Activated CD4-positive, alpha-beta T cell treated with anti-CD3 and anti-CD28 coated beads, Interleukin-2, amount 10 ng/mL, durations not matched to agents 24 days and 14 days (primary cell): Measurements from ENCODE around the gene EPS8L3. TPM values are rescaled to one million over a fixed set of nuclear protein-coding genes. Genes with fewer than 3 reads are reported as not detected.
"Not testable (repeated sequence)": the region's sequence is repeated elsewhere in the genome, so short reads cannot be mapped to it uniquely, and the experiment has no call there.

Experiments
- DNase-seq: peaks from one replicate; pipeline ENCODE4 v3.0.0; 2022
- H3K27ac Mint-ChIP-seq: one replicate; pipeline ENCODE4 v1.8.0; 2022; ENCODE audit warnings: mild to moderate bottlenecking, mixed read lengths
- H3K27me3 Mint-ChIP-seq: one replicate; pipeline ENCODE4 v1.8.0; 2022; ENCODE audit warnings: mixed read lengths
- H3K36me3 Mint-ChIP-seq: one replicate; pipeline ENCODE4 v1.8.0; 2022; ENCODE audit warnings: low read depth, mild to moderate bottlenecking, mixed read lengths
- H3K4me1 Mint-ChIP-seq: one replicate; pipeline ENCODE4 v1.8.0; 2021; ENCODE audit warnings: mixed read lengths
- H3K4me3 Mint-ChIP-seq: one replicate; pipeline ENCODE4 v1.8.0; 2022; ENCODE audit warnings: mild to moderate bottlenecking, moderate library complexity, mixed read lengths
- H3K9me3 Mint-ChIP-seq: one replicate; pipeline ENCODE4 v1.8.0; 2021; ENCODE audit warnings: mixed read lengths
- intact Hi-C: fragments of 100-400 bp; cut with micrococcal nuclease; formaldehyde crosslinking; loops from one replicate; pipeline ENCODE4 v1.15.1; 2023
- total RNA-seq: library from RNA; stranded (reverse); gene quantifications from 2 replicates; pipeline ENCODE4 v1.2.3, GENCODE V29; 2022

The EPS8L3 gene
- total RNA-seq, 1 donor from 2014 or later: not detected

DNA sequence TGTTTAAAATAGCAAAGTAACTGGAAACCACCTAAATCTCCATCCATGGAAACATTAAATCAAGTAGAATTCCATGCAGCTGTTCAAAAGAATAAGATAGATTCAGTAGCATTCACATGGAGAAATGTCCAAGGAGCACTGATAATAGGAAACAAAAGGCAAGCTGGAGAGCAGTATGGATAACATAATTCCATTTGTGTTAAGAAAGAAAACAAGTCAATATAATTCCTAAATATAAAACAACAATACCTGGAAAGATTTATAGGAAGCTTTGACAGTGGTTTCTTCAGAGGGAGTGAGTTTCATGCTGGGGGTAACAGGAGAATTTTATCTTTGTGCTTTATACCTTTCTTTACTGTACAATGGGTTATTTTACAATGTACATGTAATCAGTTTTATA is 36.6 kb upstream of the EPS8L3 start:
- no peak for DNase-seq
- Mint-ChIP-seq H3K4me3 (no peak overlapping the region), H3K9me3 (no peaks in the 10 kb centered on the region), H3K36me3 (no peaks in the 10 kb centered on the region), H3K4me1 (peaks cover 72% of the 10 kb centered on the region), H3K27ac (peak overlapping the region; percentile 51), H3K27me3 (no peaks in the 10 kb centered on the region)
- intact Hi-C loops: no loop called here

DNA sequence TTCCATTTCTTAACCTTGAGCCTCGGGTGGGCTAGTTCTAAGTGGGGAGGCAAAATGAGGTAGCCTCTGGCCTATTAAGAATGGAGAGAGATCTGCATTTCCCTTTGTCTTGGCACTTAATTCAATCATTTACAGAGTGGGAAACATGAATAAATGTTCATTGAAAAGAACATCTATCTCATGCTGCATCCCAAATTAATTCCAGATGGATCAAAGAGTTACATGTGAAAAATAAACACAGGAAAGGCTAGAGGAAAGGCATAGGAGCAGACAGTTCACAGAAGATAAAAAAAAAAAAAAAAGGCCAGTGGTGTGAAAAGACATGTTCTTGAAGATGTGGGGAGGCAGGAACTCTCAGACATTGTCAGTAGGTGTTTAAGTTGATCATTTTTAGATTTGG is 35.7 kb upstream of the EPS8L3 start:
- H3K36me3 Mint-ChIP-seq: no peaks in the 10 kb centered on the region
- H3K27me3 Mint-ChIP-seq: no peaks in the 10 kb centered on the region
- no peaks in the 10 kb centered on the region for H3K9me3 Mint-ChIP-seq
- H3K4me1 Mint-ChIP-seq: peaks cover 74% of the 10 kb centered on the region
- no peak for DNase-seq
- no peak overlapping the region for H3K4me3 Mint-ChIP-seq
- H3K27ac Mint-ChIP-seq: peak overlapping the region; percentile 64
- intact Hi-C loops: no loop called here

DNA sequence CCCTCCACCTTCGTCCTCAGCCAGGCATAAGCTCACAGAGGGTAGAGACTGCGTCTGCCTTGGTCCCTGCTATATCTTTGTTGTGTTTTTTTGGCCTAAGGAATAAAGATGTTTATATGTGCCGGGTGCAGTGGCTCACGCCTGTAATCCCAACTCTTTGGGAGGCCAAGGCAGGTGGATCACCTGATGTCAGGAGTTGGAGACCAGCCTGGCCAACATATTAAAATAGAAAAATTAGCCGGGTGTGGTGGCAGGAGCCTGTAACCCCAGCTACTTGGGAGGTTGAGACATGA is 33.5 kb upstream of the EPS8L3 start:
- DNase-seq, H3K36me3 Mint-ChIP-seq, H3K9me3 Mint-ChIP-seq, intact Hi-C loops, H3K27me3 Mint-ChIP-seq: not testable (repeated sequence)
- Mint-ChIP-seq H3K4me1 (peaks cover 66% of the 10 kb centered on the region), H3K4me3 (peak overlapping the region; percentile 66), H3K27ac (peak overlapping the region; percentile 92)

DNA sequence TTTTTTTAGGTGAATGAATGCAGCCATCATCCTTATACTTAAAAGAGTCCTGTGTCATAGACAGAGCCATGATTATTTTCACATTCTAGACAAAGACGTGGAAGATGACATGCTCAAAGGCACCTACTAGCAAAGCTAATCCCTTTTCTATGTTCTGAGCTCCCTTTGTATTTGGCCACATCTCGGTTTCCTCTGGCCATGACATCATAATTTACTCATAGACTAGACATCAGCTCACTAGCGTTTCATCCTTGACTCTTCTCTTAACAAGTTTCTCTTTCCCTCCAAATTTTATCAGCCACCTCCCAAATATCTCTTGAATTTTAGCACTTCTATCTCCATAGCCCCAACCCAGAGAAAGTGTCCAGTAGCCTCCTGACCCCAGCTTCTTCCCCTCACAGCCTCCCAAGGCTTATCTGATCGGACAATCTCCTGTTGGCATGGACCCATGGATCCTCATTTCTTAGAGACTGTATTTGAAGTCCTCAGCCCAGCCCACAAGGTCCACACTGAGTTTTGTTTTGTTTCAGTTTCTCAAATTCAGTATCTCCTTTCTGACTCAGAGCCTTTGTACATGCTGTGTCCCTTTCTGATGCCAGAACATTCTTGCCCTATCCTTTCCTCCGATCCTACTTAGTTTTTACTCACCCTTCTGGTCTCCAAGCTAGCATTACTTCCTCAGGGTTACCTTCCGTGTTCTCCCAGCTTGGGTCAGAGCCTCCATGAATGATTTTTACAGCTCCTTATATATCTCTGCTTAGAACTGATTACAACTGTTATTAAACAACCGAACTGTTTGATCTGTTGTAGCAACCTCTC is 33.0 kb upstream of the EPS8L3 start:
- Mint-ChIP-seq H3K36me3 (no peaks in the 10 kb centered on the region), H3K4me1 (peaks cover 62% of the 10 kb centered on the region), H3K27me3 (no peaks in the 10 kb centered on the region), H3K9me3 (no peaks in the 10 kb centered on the region), H3K4me3 (peak overlapping the region; percentile 66), H3K27ac (peak overlapping the region; percentile 92)
- intact Hi-C loops: no loop called here
- DNase-seq: peak; percentile 76

DNA sequence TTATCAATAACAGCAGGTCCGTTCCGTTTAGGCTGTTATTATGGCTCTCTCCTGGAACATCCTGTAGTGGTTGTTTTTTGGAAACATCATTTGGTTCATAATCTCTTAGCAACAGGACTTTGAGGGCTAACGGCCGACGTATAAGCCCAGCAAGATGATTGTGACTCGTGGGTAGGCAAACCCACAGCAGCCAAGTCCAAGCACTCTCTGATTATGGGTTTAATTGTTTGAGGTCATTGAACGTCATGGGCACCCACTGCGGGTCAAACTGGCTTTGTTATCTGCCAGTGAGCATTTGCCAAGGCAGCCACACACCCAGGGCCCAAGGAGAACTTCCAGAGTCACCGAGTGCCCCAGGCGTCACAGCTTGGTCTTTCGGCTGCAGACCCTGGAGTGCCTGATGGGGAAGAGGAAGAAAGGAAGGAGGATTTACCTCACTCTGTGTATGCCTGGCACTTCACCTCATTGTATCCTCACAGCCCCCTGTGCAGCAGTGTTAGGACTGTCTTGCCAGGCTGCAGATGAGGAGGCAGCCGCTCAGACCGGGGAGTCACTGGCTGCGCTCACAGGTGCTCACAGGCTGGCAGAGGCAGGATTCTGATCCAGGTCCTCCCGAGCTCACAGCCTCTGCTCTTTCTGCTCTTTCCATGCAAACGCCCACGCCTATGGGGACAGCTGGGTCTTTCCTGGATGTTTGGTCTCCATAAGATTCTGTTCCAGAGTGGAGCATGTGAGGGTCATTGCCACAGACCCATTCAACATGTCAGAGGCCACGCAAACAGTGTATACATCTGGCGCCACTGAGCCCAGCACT is 30.8 kb upstream of the EPS8L3 start:
- Mint-ChIP-seq H3K36me3 (no peaks in the 10 kb centered on the region), H3K4me3 (peak overlapping the region; percentile 12), H3K27ac (peak overlapping the region; percentile 58), H3K4me1 (peaks cover 69% of the 10 kb centered on the region), H3K9me3 (no peaks in the 10 kb centered on the region), H3K27me3 (no peaks in the 10 kb centered on the region)
- DNase-seq: no peak
- intact Hi-C loops: loop anchor here (5.0 kb wide), 1 partner anchor 33 kb away; no protein-coding TSS in a partner anchor

DNA sequence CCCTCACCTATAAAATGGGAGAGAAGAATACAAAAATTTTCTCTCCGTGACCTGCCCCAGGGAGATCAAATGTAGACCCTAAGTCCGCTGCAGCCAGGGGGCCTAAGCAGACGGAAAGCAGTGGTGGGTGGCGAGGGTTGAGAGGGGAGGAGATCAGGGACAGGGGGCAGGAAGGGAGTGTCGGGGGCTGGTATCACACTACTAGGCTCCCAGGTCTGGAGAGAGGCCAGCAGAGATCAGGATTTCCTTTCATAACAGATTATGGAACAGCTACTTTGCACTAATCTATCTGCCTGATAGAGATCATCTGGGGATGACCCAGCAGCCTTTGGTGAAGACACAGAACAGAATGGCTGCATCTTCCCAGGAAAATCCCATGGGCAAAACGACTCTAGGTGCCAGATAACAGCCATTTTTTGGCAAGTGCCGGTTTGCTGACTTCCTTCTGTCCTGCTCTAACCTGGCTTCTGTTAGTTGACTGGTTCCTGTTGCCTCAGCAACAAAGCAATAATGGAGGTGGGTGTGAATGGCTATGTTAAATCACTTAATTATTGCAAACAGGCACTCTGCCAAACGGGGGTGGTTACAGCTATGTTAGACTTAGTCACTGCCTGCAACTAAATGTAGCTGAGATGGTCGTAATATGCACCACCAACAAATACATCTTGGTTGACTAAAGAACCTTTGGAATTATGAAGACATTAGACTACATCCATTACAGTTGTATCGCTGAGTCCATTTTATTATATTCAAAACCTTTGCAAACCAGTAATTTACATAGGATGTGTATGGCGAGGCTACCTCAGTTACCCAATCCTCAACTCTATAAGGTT is 30.0 kb upstream of the EPS8L3 start:
- Mint-ChIP-seq H3K9me3 (no peaks in the 10 kb centered on the region), H3K36me3 (no peaks in the 10 kb centered on the region), H3K4me1 (peaks cover 71% of the 10 kb centered on the region), H3K4me3 (no peak overlapping the region), H3K27ac (peak overlapping the region; percentile 78), H3K27me3 (no peaks in the 10 kb centered on the region)
- no peak for DNase-seq
- intact Hi-C loops: loop anchor here (5.0 kb wide), 1 partner anchor 34 kb away; no protein-coding TSS in a partner anchor

DNA sequence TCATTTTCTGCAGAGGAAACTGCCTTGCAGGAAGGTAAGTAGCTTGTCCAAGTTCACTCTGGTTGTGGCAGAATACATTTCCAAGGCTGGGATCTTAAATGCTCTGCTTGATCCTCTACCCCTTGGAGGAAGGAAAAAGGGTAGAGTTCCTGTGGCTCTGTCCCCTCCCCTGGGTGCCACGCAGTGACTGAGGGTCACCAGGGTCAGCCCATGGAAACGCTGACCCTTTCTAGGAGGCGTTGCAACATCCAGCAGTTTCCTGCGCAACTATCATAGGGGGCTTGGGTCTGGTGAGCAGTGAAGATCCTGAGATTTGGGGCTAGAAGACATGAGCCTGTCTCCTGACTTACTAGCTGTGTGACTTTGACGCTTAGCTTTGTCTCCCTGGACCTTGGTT is 29.4 kb upstream of the EPS8L3 start:
- H3K4me1 Mint-ChIP-seq: peaks cover 68% of the 10 kb centered on the region
- H3K4me3 Mint-ChIP-seq: no peak overlapping the region
- no peaks in the 10 kb centered on the region for H3K9me3 Mint-ChIP-seq
- no peaks in the 10 kb centered on the region for H3K36me3 Mint-ChIP-seq
- no peaks in the 10 kb centered on the region for H3K27me3 Mint-ChIP-seq
- H3K27ac Mint-ChIP-seq: peak overlapping the region; percentile 78
- no peak for DNase-seq
- intact Hi-C loops: loop anchor here (5.0 kb wide), 1 partner anchor 34 kb away; no protein-coding TSS in a partner anchor

DNA sequence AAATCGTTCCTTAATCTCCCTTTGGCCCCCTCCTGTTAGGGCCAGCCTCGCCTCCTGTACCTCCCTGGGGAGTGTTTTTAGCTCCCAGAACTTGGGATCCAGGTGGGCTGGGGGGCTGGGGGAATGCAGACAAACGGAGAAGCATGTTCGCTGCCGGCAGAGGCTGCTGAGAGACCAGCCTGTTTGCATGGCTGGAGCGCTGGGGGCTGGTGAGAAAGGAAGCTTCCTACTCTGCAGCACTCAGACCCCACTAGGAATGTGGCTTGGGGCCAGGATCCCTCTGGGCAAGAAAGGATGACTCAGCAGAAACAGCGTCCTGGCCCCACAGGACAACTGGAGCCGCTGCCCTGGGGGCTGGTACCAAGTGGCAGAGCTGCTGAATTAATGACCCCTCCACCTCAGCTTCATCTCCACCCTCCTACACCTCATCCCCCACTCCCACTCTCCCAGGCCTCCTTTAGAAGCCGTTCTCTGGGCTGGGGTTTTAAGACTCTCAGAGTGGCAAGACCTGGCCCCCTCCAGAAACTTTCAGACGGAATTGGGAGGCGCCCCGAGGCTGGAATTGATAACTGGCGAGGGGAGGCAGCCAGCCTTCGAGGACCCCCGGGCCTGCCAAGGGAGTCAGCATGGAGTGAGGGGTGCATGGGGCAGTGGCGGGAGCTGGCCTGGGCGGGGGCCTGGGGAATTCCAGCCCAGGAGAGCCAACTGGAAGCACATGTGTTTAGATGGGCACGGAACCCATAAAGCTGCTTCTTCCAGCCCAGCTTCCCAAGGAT is 28.5 kb upstream of the EPS8L3 start:
- no peaks in the 10 kb centered on the region for H3K36me3 Mint-ChIP-seq
- H3K9me3 Mint-ChIP-seq: no peaks in the 10 kb centered on the region
- DNase-seq: no peak
- no peaks in the 10 kb centered on the region for H3K27me3 Mint-ChIP-seq
- H3K27ac Mint-ChIP-seq: peak overlapping the region; percentile 60
- H3K4me1 Mint-ChIP-seq: peaks cover 65% of the 10 kb centered on the region
- intact Hi-C loops: loop anchor here (5.0 kb wide), 1 partner anchor 35 kb away; no protein-coding TSS in a partner anchor
- no peak overlapping the region for H3K4me3 Mint-ChIP-seq

DNA sequence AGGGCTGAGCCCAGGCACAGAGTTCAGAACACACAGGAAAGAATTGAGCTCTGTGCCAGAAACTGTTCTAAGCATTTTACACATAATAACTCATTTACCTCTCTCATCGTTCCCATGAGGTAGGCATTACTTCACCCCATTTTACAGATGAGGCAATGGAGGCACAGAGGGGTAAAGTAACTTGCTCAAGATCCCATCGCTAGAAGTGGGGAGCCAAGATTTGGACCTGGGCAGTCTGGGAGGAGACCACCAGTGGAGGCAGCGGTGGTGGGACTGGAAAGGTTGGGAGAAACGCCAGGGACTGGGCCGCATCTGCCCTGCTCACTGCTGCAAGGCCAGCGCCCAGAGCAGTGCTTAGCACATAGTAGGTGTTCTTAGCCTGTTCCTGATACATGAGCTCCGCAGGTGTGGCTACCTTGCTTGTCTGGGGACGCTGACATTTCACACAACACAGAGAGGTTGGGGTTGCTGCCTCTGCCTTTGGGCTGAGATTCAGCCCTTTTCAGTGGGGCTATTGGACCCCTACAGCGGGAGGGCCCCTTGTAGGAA is 27.8 kb upstream of the EPS8L3 start:
- H3K4me1 Mint-ChIP-seq: peaks cover 63% of the 10 kb centered on the region
- H3K27ac Mint-ChIP-seq: peak overlapping the region; percentile 95
- no peaks in the 10 kb centered on the region for H3K36me3 Mint-ChIP-seq
- H3K4me3 Mint-ChIP-seq: peak overlapping the region; percentile 53
- intact Hi-C loops: loop anchor here (5.0 kb wide), 1 partner anchor 36 kb away; no protein-coding TSS in a partner anchor
- H3K27me3 Mint-ChIP-seq: no peaks in the 10 kb centered on the region
- H3K9me3 Mint-ChIP-seq: no peaks in the 10 kb centered on the region
- DNase-seq: no peak

DNA sequence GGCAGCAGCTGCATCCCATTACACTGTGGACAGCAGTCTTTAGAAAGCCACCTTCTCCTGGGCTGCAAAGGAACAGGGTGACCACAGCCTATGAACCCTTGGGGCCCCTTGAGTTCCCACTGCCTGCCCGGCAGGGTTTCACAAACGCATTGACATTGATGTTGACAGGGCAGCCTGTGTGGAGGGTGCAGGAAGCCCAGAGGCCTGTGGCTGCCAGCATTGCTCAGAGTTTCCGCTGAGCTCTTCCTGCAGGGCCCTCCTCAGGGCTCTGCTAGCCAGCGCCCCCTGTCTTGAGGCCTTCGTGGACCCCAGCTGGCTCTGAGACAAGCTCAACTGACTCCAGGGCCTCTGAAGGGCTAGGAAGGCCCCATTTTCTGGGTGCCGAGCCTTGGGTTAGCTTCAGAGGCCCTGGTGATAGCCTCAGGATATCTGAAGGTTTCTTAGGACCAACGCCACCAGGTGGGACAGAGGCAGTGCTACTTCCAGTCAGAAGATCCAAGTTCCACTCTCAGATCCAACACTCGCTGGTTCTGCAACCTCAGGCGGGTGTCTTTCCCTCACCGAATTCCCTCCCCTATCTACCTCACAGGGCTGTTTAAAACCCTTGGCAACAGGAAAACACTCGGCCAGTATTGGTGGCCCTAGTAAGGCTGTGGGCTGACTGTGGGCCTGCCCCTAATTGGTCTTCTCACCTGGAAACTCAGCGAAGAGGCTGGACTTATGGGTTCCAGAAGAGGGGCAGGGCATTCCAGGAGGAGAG is 27.2 kb upstream of the EPS8L3 start:
- no peaks in the 10 kb centered on the region for H3K36me3 Mint-ChIP-seq
- DNase-seq: peak; percentile 94
- peak overlapping the region; percentile 95 for H3K27ac Mint-ChIP-seq
- peak overlapping the region; percentile 53 for H3K4me3 Mint-ChIP-seq
- H3K27me3 Mint-ChIP-seq: no peaks in the 10 kb centered on the region
- H3K9me3 Mint-ChIP-seq: no peaks in the 10 kb centered on the region
- intact Hi-C loops: loop anchor here (1.0 to 5.0 kb wide), 5 partner anchors 11 to 119 kb away; partner anchors contain the start of gene CSF1
- H3K4me1 Mint-ChIP-seq: peaks cover 66% of the 10 kb centered on the region

DNA sequence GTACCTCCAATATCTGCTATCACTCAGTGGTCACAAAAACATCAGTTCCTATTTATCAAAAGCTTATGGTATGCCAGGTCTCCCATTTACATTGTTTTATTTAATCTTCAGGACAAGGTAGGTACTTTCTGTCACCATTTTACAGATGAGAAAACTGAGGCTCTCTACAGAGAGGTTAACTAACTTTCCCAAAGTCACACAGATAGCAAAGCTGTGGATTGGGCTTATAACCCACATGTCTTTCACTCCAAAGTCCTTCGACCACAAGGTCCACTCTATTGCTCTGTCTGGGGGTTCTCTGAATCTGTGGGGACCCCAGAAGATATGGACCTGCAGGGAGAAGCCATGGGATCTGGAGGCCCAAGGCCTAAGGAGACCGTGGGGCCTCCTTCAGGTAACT is 26.6 kb upstream of the EPS8L3 start:
- peak overlapping the region; percentile 95 for H3K27ac Mint-ChIP-seq

DNA sequence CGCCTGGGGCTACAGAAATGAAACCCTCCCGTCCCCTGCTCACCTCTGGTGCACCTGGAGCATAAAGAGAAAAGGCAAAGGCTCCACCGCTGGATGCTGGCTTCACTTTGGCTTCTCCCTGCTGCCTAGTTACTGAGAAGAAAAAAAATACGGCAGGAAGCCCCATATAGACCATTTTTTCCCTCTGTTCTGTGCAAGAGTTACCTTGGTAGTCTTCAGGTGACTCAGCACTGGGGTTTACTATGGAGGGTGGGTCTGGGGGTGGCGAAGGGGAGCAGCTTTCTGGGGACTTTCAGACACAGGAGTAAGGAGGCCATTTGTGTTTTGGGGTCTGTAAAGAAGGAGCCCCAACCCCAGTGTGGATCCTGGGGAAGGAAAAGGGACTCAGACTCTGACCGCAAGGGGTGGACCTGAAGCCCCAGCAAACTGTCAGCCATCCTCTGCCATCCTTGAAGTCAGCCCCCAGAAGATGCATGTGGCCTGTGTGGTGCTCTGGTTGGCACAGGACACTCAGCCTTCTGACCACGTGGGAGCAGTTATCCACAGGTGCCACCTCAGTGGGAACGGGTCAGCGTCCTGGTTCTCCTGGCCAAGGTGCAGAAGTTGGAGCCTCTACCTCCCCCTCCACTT is 25.9 kb upstream of the EPS8L3 start:
- H3K4me3 Mint-ChIP-seq: peak overlapping the region; percentile 53
- H3K27me3 Mint-ChIP-seq: no peaks in the 10 kb centered on the region
- intact Hi-C loops: loop anchor here (1.0 to 5.0 kb wide), 5 partner anchors 13 to 121 kb away; partner anchors contain the start of gene CSF1

More for the DNA sequence above, 26.6 kb upstream of the EPS8L3 start:
- no peaks in the 10 kb centered on the region for H3K9me3 Mint-ChIP-seq
- intact Hi-C loops: loop anchor here (1.0 to 5.0 kb wide), 5 partner anchors 12 to 120 kb away; partner anchors contain the start of gene CSF1
- DNase-seq: no peak
- no peaks in the 10 kb centered on the region for H3K36me3 Mint-ChIP-seq
- H3K27me3 Mint-ChIP-seq: no peaks in the 10 kb centered on the region
- H3K4me1 Mint-ChIP-seq: peaks cover 65% of the 10 kb centered on the region
- H3K4me3 Mint-ChIP-seq: peak overlapping the region; percentile 53

More for the DNA sequence above, 25.9 kb upstream of the EPS8L3 start:
- no peaks in the 10 kb centered on the region for H3K36me3 Mint-ChIP-seq
- no peaks in the 10 kb centered on the region for H3K9me3 Mint-ChIP-seq
- no peak for DNase-seq
- H3K4me1 Mint-ChIP-seq: peaks cover 63% of the 10 kb centered on the region
- peak overlapping the region; percentile 95 for H3K27ac Mint-ChIP-seq
